ENCODE results near the gene TANGO2.

TANGO2 gene

DNA sequence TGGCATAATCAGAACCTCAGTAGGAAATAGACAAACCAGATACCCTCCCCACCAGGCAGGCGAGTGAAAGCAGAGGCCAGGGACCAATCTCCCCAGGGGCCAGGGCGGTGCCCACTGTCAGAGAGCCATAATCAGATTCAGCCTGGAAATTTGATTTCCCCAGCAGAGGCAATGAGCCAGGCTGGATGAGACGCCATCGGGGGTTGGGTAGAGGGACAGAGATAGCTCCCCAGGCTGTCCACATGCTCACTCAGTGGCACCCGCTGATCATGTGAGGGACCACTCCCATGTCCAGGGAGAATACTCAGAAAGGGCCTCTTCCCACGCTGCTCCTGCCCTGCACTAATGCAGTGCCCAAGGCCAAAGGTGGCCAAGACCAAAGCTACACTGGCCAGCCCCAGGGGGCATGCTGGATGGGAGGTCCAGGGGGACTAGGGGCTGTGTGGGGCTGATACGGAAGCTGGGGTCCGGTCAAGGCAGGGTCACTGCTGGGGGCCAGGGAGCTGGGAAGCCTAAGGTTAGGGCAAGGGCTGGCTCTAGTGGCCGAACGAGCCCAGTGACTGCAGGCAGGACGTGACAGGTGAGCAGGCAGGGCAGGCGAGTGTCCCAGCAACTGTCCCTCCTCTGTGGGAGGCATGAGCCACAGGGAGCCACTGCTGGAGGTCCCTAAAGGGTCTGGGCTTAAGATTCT lies 24.1 kb upstream of the TANGO2 start:
- DNase-seq (ENCODE audit: low spot score) = no peak

DNA sequence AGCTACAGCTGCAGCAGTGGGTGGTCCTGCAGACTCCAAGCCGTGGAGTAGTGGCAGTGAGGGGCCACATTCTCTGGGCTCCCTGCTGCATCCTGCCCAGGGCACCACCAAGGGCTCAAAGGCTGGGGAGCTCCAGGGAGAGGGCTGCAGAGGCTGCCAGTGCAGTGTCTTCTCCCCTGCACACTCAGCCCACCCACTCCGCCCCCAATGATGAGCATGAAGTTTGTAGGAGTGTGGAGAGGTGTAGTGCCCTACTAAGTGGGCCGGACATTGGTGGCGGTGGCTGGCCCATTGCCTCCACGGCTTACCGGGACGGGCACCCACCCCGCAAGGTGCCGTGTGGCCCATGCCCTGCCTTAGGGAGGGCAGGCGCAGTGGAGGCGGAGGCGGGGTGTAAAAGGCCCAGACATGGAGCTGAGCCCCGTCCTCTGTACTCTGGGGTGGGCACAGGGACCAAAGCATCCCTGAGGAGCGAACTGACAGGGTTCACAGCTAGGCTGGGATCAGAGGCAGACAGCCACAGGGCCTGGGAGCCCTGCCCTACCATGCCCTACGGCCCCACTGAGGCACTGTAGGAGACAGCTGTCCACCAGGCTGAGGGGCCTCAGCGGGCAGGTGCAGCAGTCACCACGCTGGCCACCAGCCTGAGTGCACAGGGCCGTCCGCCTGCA lies 23.2 kb upstream of the TANGO2 start:
- DNase-seq (ENCODE audit: low spot score) = no peak

DNA sequence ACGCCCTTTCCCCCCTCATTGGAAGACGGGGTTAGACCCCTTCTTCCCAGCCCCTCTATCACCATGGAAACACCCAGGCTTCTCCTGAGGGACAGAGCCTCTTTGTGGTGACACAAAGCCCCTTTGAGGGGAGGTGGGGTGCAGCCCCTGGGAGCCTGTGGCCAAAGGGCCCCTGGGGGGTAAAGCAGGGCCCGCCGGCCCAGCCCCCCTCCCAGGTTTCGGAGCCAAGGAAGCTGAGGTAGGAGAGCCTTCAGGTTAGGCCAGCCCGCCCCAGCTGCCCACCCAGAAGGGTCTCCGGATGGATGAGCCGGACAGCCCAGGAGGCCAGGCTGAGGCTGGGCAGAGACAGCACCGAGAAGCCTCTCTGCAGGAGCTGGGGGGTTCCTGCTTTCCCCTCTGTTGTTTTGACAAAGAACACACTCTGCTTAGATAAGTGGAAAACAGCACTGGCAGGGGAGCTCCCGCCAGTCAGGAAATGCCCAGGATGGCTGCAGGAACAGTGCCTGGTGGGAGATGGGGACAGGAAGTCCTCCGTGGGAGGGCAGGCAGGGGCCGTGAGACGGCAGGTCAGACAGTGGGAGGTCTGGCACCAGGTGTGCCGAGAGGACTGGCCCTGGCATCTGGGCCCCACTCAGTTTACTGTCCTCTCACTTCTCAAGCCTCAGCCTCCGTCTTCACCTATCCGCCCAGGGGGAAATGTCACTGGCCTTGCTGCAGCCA lies 22.5 kb upstream of the TANGO2 start:
- DNase-seq (ENCODE audit: low spot score) = no peak

DNA sequence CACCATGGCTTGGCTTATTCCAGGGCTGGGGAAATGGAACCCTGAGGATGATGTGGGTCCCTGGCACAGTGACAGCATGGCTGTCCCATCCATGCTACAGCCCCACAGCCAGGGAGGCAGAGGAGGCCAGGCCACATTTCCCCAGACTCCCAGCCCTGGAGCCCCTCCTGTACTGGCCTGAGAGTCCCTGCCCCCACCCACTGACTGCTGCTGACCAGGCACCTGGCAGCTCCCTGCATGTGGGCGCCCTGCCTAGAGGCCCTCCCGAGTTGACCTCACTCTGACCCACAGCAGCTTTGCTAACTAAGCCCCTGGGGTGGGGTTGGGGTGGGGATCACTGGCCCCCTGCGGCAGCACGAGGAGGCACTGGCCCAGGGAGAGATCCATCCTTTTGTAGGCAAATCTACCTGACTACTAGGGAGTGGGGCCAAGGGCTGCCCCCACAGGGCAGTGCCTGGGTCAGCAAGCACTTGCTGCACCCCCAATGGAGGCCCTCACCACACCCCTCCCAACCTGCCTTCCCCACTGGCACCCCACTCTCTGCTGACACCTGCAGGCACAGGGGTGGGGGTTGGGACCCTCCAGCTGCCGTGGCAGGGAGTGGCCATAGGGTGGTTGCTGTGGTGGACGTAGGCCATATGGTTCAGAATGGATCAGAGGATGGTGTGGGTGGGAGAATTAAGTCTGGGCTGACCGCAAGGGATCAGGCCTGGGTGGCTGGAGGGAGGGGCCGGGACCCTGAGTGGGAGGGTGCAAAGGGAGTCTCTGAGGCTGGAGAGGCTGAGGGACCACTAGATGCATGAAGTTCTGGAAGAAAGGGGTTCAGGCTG lies 21.7 kb upstream of the TANGO2 start:
- DNase-seq (ENCODE audit: low spot score) = no peak

DNA sequence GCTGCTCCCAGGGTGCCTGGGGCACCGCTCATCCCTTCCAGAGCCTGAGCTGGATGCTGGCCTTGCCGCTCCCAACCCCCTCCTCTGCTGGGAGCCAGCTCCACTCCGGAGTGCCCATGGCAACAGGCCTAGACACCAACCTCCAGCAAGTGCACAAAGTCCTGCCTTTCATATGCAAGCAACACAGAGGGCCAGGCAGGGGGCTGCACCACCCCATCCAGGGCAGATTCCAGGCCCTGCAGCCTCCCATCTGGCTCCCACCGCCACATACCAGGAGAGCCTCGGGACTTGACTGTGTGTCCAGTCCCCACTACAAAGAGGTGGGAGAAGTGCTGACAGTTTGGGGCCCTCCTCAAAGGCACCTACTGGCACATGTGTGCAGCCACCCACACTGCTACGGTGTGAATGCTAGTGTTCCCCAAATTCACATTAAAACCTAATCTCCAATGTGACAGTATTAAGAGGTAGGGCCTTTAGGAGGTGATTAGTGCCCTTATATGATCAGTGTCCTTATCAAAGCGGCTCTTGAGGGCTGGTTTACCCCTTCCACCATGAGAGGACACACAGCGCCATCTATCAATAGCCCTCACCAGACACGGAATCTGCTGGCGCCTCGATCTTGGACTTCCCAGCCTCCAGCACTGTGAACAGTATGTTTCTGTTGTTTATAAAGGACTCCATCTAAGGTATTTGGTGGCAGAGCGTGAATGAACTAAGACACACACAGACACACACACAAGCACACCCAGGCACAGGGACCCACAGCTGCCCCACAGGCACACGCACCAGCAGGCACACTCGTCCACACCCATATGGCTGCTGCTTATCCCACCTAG lies 20.4 kb upstream of the TANGO2 start:
- no peak for DNase-seq (ENCODE audit: low spot score)

DNA sequence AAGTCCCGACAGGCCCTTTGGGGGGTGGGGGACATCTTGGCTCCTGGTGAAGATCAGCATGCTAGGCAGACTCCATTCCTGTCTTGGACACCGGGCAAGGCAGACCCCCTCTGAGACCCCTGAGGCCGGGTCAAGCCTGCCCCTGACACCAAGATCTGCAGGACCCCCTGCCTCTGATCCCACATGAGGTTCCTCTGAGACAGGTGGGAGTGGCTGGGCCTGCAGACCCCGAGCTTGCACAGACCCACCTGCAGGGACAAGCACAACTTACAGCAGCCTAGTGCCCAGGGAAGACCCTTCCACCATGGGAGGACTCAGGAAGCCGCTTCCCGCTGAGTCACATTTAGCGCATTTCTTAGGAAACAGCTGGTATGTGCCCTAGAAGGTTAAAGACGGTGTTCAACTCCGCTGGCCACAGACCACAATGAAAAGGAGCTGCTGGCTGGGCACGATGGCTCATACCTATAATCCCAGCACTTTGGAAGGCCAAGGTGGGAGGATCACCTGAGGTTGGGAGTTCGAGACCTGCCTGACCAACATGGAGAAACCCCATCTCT lies 19.8 kb upstream of the TANGO2 start:
- no peak for DNase-seq (ENCODE audit: low spot score)

DNA sequence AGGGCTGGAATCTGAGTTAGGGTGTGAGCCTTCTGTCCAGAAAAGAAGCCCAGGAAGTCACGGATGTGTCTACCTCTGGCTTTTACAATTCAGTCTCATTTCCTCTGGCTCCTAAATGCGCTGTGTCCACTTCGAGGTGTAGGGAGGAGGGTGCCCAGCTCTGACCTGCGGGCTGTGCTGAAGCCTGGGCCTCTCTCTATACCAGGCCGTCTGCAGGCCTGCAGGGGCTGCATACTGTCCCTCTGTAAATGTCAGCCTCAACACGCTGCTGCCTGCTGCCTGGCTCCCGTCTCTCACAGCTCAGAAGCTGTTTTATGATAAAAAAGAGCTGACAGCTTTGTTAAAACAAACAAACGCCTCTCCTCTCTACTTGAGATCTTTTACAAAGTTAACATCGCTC lies 18.8 kb upstream of the TANGO2 start:
- DNase-seq (ENCODE audit: low spot score) = no peak

DNA sequence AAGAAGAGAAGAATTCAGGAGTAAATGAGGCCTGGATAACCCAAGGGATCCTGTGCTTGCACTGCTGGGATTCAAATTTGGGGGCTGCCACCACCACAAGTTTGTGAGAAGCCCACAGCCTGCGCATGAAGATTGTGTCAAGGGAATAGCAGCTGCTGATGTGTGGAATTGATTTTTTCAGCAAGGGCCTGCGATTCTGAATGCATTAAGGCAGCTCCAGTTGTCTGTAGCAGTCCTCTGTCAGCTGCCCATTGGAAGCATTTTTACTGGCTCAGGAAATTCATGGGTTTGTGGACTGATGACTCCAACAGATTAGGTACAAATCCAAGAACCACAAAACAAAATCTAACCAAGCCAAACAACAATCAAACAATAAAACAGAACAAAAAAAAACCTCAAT lies 18.3 kb upstream of the TANGO2 start:
- no peak for DNase-seq (ENCODE audit: low spot score)

DNA sequence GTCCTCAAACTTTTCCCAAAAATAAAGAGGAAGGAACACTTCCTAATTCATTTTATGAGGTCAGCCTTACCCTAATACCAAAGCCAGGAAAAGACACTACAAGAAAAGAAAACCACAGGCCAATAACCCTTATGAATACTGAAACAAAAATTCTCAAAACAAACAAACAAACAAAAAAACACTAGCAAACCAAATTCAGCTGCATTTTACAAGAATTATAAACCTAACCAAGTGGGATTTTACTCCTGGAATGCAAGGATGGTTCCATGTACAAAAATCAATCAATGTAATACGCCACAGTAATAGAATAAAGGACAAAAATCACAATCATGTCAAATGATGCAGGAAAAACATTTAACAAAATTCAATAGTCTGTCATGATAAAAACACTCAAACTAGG lies 17.6 kb upstream of the TANGO2 start:
- no peak for DNase-seq (ENCODE audit: low spot score)

DNA sequence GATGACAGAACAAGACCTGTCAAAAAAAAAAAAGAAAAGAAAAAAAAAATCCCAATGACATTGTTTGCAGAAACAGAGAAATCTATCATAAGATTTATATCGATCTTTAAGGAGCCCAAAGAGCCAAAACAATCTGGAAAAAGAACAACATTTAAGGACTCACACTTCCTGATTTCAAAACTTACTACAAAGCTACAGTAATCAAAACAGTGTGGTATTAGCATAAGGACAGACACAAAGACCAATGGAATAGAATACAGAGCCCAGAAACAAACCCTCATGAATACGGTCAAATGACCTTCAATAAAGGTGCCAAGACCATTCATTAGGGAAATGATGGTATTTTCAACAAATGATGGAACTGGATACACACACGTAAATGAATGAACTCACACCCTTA lies 16.4 kb upstream of the TANGO2 start:
- DNase-seq (ENCODE audit: low spot score) = no peak

DNA sequence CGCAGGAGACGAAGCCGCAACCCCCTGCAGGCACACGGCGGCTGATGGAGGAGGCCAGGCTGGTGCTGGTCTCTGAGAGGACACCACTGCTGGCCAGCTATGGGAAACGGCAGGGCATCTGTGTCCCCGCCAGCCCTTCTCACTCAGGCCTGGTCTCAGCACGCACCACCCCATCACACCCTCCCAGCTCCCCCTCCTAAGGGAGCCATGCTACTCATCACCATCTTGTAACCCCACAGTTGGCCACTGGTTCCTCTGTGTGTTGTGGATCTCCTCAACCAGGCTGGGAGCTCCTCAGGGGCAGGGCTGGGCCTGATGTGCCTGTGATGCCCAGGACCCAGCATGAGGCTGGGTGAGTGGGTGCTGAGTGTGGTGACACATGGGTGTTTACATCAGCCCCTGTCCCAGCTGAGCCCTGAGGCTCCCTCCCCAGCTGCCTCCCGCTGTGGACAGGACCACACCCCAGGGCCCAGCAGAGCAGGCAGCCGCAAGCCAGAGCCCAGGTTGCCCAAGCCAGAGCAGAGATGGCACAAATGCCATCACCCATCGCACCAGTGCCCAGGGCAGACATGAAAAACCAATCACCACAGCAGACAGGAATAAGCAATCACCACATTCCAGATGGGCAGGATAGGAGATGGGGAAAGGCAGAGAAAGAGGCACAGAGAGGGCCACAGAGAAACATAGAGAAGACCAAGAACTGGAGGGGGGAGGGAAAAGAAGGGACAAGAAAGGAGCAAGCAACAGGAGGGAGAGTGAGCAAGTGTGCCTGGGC lies 12.5 kb upstream of the TANGO2 start:
- no peak for DNase-seq (ENCODE audit: low spot score)

DNA sequence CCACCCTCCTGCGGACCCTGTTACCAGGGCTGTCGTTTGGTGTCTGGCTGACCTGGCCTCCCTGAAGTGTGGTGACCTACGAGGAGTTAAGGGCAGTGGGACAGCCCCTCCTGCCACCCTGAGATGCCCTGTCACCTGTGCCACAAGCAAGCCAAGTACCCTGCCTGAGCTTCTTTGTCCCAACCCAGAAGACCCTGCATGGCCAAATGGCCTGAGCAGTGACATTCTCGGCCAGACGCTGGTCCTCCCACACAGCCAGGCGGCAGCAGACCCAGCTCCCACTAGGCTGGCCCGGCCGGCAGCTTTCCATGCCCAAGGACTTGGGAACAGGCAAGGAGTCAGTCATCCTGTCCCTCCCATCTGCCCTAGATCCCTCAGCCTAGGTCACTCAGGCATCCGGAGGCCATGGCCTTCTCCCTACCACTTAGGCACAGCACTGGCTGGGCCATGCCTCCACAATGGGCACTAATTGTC lies 11.9 kb upstream of the TANGO2 start:
- no peak for DNase-seq (ENCODE audit: low spot score)

DNA sequence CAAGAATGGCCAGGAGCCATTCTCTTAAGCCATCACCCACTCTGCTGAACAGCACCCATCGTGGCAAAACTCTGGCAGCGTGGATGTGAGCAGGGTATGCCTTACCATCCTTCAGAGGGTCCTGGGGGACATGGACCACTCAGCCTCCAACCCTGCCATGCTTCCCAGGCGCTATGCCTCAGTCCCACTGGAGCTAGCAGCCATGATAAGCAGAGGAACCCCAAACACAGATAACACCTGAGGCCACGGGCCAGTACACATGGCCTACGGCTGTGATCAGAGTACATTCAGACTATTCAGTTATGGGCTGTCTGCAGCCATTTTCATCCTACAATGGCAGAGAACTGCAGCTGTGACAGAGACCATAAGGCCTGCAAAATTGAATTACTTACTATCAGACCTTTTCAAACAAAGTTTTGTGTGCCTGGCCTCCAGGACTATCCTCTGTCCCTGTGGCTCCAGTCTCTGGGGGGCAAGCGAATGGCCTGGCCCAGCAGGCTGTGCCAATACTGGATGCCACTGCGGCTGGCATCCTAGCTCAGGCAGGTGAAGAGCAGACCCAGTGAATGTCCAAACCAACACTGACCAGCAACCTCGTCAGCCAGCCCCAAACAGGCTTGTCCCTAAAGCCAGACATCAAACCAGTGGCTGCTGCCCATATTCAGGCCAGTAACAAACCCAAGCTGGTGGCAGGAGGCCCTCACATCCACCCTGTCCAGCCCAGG lies 11.2 kb upstream of the TANGO2 start:
- DNase-seq (ENCODE audit: low spot score) = no peak

DNA sequence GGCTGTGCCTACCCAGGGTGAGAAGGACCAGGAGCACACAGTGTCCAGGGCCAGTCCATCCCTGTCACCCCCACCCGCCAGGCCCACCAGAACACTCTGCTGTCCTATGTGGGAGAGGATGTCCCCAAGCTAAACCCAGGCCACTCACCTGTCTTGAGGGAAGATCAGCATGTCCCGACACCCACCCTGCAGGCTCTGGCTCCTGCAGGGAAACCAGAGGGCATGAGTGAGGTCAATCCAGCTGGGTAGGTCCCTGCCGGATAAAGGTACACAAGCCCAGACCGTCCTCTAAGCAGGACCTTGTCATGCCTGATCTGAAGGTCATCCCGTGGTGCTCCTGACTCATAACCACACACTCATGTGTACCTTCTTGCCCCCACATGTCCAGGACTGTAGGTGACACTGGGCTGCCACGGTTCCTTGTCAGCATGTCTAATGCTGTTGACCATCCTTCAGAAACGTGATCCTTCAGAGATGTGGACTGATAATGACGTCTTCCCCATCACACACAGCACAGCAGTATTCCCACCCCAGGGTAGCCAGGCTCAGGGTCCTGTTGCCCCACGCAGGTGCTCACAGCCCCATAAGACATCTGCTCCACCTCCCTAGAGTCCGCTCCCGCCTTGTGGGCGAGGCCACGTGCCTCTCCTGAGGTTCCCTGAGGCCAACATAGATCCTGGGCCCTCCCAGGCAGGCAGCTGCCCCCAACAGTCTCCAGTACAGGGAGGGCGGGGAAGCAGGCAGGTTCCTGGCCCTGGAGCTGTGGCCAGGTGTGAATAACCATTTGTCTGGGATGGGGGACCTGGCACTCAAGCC lies 10.4 kb upstream of the TANGO2 start:
- DNase-seq (ENCODE audit: low spot score) = no peak

DNA sequence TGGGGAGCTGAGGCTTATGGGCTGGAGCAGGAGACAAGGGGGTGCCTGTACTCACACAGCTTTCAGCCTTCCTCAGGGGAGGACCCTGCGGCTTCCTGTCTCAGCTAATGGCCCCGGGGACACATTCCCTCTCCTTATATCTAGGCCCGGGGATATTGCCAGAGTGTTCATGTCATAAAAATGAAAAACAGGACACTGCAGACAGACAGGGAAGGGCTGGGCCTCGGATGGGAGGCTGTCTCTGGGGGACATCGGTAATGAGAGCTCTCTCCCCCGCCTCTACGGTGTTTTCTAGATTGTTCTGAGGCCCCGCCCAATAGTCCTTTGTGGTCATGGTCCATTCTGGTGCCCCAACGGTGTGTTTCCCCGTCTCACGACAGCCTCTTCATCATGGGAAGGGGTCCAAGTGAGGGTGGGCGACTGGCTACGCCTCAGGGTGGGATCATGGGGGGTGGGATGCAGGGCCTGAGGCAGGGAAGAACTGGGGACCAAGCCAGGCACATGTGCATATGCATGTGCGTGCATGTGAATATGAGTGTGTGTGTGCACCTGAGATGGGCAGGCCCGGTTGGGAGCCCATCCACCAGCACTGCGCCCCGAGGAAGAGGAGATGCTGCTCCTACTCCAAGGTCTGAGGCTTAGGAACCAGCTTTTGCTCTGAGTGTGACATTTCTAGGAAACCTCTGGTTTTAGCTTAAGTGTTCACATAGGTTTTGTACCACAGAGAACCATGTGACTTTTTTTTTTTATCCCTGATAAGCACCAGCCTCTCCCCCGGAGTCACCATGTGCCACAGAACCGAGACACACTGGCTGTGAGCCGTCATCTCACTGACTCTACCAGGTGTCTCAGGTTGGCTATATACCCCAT lies 9.6 kb upstream of the TANGO2 start:
- DNase-seq (ENCODE audit: low spot score) = no peak

DNA sequence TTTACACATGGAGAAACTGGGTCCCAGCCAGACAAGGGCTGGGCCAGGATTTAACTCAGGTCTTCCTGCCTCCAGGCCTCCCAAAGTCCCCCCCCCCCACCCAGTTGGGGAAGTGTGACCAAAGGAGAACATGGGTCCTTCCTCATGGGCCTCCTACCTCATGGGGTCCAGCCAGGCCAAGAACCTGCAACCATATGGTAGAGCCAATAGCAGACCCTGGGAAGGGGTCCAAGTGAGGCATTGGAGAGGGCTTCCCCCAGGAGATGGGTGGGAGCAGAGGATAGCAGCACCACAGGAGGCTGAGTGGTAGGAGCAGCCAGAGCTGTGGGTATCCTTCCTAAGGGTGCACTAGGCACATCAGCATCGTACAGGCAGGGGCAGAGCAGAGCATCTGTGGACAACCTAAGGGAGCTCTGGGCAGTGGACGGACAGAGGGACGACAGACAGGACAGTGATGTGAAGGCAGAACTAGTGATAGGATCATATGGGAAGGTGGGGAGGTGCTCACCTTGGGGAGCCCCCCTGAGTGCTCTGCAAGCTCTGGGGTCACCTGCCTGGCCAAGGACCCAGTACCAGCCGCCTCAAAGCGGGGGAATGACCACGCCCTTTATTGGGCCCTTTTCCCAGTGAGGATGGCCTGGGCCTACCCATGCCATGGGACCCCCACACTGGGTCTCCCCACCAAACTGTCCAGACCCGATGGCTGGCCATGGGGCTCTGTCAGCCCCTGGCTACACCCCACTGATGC lies 8.7 kb upstream of the TANGO2 start:
- no peak for DNase-seq (ENCODE audit: low spot score)

DNA sequence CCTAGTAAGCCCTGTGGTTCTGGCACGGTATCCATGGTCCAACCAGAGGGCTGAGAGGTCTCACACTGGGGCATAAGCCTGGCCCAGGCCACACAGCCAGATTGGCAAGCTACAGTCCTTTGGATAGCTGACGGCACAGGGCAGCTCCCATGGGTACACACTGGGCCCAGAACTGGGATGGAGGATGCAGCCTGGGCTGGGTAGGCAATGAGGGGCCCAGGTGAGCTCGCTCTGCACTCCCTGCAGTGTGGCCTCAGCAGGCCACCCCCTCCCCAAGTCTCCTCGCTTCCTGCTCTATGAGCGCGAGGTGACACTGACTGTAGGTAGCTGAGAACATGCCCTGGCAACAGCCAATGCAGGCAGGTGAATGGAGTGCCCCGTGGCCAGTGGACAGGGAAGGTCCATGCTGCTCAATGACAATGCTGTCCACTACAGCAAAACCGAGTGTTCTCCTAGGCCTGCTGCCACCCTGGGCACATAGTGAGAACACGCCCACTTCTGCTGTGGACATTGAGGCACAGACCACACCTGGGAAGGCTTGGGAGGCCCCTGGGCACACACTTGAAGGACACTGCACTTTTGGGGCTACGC lies 8.1 kb upstream of the TANGO2 start:
- no peak for DNase-seq (ENCODE audit: low spot score)

Measured in ecto neural progenitor cell (in vitro differentiated cells).